ENCODE data around the gene ESYT2. TPM values are rescaled to one million over a fixed set of nuclear protein-coding genes. Genes with fewer than 3 reads are reported as not detected.

ESYT2 gene
- polyA plus RNA-seq, 3 donors, result 14.0 to 24.1 (median 22.0) TPM

DNA sequence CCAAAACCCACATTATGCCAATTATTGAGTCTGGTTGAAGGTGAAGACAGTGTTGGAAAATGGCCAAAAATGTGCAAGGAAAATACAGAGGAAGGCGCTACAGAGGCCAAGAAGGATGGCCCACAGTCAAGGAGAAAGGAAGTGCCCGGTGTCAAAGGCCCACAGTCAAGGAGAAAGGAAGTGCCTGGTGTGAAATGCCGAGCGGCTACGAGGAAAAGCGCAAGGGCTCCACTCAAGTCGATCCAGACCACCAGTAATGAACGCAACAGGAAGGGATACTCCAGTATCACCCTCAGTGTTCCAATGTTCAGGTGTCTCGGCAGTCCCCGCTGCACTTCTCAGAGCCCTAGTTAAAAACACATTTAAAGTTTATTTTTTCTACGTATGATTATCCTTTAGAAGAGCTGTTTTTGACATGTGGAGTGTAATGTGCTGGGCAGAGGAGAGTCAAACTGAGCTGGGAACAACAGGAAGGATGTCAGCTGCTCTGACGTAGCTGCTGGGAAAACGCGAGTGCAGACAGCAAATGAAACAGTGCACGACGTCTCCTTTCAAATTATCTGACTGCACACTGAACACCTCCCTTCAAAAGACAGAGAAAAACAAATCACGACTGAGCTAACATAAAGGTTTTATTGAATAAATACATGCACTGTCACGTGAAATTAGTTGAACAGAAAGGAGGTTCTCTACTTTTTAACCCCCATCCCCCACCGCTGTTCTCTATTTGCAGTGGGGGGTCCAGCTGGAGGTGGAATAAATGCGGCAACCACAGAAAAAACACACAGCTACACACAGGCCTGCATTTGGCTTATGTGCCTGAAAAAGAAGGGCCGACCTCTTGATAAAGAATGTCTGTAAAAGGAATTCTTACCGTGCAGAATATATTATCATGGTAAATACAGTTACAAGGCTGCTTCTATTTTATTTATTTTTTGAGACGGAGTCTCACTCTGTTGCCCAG is 98.6 kb downstream of the ESYT2 start:
- H3K9ac ChIP-seq (ENCODE audit: insufficient read depth, low read length, poor library complexity, severe bottlenecking), result no peak overlapping the region
- no peaks in the 10 kb centered on the region for H4K20me1 ChIP-seq (ENCODE audit: insufficient read depth, low read length)
- peaks cover 10 to 21% of the 10 kb centered on the region in 2 donors for H3K4me1 ChIP-seq (ENCODE audit: control insufficient read depth in 1 of 2, insufficient read depth in 2 of 2, low read length in 2 of 2)
- Mint-ChIP-seq H3K36me3 (peaks cover 23 to 34% of the 10 kb centered on the region in 2 donors), H3K27ac (peak overlapping the region; percentile 6 to 83 (median 47)), H3K4me1 (peaks cover 18% of the 10 kb centered on the region), H3K4me3 (peak overlapping the region in 1 of 2 donors; percentile 65), H3K9me3 (no peaks in the 10 kb centered on the region), H3K27me3 (ENCODE audit: low read depth in 3 of 3) (peaks cover 0 to 1% (median 0%) of the 10 kb centered on the region in 3 donors)
- H3K4me2 ChIP-seq (replicated peaks; ENCODE audit: extremely low read depth, low read length, poor library complexity, severe bottlenecking), result peak overlapping the region; percentile 48
- 72% methylated on average over 2 of the region's 23 CpGs for WGBS (ENCODE audit: insufficient coverage)
- H3K4me3 ChIP-seq (replicated peaks in 1 of 3; ENCODE audit: low read depth in 2 of 3, low read length in 3 of 3), result peak overlapping the region in 2 of 3 experiments; percentile 16 to 59
- TF ChIP-seq, protein P1, sequence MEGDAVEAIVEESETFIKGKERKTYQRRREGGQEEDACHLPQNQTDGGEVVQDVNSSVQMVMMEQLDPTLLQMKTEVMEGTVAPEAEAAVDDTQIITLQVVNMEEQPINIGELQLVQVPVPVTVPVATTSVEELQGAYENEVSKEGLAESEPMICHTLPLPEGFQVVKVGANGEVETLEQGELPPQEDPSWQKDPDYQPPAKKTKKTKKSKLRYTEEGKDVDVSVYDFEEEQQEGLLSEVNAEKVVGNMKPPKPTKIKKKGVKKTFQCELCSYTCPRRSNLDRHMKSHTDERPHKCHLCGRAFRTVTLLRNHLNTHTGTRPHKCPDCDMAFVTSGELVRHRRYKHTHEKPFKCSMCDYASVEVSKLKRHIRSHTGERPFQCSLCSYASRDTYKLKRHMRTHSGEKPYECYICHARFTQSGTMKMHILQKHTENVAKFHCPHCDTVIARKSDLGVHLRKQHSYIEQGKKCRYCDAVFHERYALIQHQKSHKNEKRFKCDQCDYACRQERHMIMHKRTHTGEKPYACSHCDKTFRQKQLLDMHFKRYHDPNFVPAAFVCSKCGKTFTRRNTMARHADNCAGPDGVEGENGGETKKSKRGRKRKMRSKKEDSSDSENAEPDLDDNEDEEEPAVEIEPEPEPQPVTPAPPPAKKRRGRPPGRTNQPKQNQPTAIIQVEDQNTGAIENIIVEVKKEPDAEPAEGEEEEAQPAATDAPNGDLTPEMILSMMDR (IDR thresholded peaks at IDR 0.05), result no peak
- no peaks in the 10 kb centered on the region for H3K79me2 ChIP-seq (ENCODE audit: insufficient read depth, low read length)
- no peaks in the 10 kb centered on the region for H3K9me3 ChIP-seq (replicated peaks in 1 of 2; ENCODE audit: control insufficient read depth in 1 of 2, insufficient read depth in 1 of 2, low read length in 2 of 2)
- peak overlapping the region; percentile 45 for H2AFZ ChIP-seq (ENCODE audit: insufficient read depth, low read depth, low read length, poor library complexity, severe bottlenecking)
- H3K27me3 ChIP-seq (ENCODE audit: control insufficient read depth in 2 of 2, insufficient read depth in 2 of 2, low read length in 2 of 2), result no peaks in the 10 kb centered on the region
- H3K36me3 ChIP-seq (replicated peaks in 1 of 2; ENCODE audit: control insufficient read depth in 1 of 2, insufficient read depth in 2 of 2, low read length in 2 of 2), result peaks cover 18 to 37% of the 10 kb centered on the region in 2 donors
- intact Hi-C loops (cut with micrococcal nuclease), result no loop called here
- peak in 2 of 3 donors; percentile 15 to 41 for DNase-seq
- peak overlapping the region; percentile 38 to 58 for H3K27ac ChIP-seq (ENCODE audit: low read depth in 1 of 2, low read length in 2 of 2)

DNA sequence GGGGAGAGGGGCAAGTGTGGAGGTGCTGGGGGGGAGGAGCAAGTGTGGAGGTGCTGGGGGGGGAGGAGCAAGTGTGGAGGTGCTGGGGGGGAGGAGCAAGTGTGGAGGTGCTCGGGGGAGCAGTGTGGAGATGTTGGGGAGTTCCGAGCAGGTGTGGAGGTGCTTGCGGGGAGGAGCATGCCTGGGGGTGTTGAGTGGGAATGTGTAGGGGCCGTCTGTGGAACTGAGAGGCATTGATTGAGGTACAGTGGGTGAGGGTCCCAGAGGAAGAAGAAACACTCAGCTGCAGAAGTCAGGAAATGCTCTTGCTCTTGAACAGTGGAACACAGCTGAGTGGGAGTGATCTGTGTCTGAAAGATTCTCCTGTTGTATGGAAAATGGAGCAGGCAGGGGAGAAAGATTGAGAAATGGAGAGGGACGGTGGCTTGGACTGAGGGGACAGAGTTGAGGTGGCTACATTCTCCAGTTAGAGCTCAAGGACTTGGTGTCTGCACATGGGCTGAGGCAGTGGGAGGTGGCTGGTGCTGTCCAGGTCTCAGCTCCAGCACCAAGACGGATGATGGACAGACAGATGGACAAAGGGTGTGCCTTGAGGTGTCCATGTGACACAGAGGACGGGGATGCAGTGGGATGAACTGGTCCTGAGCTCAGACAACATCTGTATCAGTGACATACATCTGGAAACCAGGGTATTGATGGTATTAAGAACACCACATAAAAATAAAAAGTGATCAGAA is 99.5 kb downstream of the ESYT2 start:
- WGBS (ENCODE audit: insufficient coverage), result 97% methylated on average over 5 of the region's 7 CpGs
- H3K9ac ChIP-seq (ENCODE audit: insufficient read depth, low read length, poor library complexity, severe bottlenecking), result no peak overlapping the region
- peak overlapping the region; percentile 48 for H3K4me2 ChIP-seq (replicated peaks; ENCODE audit: extremely low read depth, low read length, poor library complexity, severe bottlenecking)
- Mint-ChIP-seq H3K27me3 (ENCODE audit: low read depth in 3 of 3) (peaks cover 0 to 1% (median 0%) of the 10 kb centered on the region in 3 donors), H3K9me3 (no peaks in the 10 kb centered on the region), H3K4me3 (peak overlapping the region in 1 of 2 donors; percentile 65), H3K4me1 (peaks cover 16% of the 10 kb centered on the region), H3K27ac (peak overlapping the region in 5 of 7 donors; percentile 0 to 76 (median 47)), H3K36me3 (peaks cover 16 to 27% of the 10 kb centered on the region in 2 donors)
- peaks cover 11 to 29% of the 10 kb centered on the region in 2 donors for H3K36me3 ChIP-seq (replicated peaks in 1 of 2; ENCODE audit: control insufficient read depth in 1 of 2, insufficient read depth in 2 of 2, low read length in 2 of 2)
- no peaks in the 10 kb centered on the region for H3K79me2 ChIP-seq (ENCODE audit: insufficient read depth, low read length)
- H3K4me1 ChIP-seq (ENCODE audit: control insufficient read depth in 1 of 2, insufficient read depth in 2 of 2, low read length in 2 of 2), result peaks cover 10 to 17% of the 10 kb centered on the region in 2 donors
- H3K27ac ChIP-seq (ENCODE audit: low read depth in 1 of 2, low read length in 2 of 2), result peak overlapping the region; percentile 38 to 58
- H3K9me3 ChIP-seq (replicated peaks in 1 of 2; ENCODE audit: control insufficient read depth in 1 of 2, insufficient read depth in 1 of 2, low read length in 2 of 2), result no peaks in the 10 kb centered on the region
- DNase-seq, result no peak
- H2AFZ ChIP-seq (ENCODE audit: insufficient read depth, low read depth, low read length, poor library complexity, severe bottlenecking), result peak overlapping the region; percentile 45
- H3K4me3 ChIP-seq (replicated peaks in 1 of 3; ENCODE audit: low read depth in 2 of 3, low read length in 3 of 3), result peak overlapping the region in 1 of 3 experiments; percentile 59
- TF ChIP-seq, protein P1 (IDR thresholded peaks at IDR 0.05), result no peak
- no peaks in the 10 kb centered on the region for H3K27me3 ChIP-seq (ENCODE audit: control insufficient read depth in 2 of 2, insufficient read depth in 2 of 2, low read length in 2 of 2)
- intact Hi-C loops (cut with micrococcal nuclease), result no loop called here
- H4K20me1 ChIP-seq (ENCODE audit: insufficient read depth, low read length), result no peaks in the 10 kb centered on the region

All from CD14-positive monocyte (primary cell).